Stimulated activated naive CD4-positive, alpha-beta T cell treated with Interleukin-2 at 50 U/mL for 16 hours (primary cell): ENCODE data around the gene YPEL5.
A peak's percentile ranks its signal among the peaks of the same experiment; 100 is the strongest.
"Not testable (repeated sequence)": the region's sequence is repeated elsewhere in the genome, so short reads cannot be mapped to it uniquely, and the experiment has no call there.

ENCODE experiments used
- DNase-seq: peaks from one replicate; lab custom pipeline; 2025; lab: John Stamatoyannopoulos, UW

YPEL5 gene

DNA sequence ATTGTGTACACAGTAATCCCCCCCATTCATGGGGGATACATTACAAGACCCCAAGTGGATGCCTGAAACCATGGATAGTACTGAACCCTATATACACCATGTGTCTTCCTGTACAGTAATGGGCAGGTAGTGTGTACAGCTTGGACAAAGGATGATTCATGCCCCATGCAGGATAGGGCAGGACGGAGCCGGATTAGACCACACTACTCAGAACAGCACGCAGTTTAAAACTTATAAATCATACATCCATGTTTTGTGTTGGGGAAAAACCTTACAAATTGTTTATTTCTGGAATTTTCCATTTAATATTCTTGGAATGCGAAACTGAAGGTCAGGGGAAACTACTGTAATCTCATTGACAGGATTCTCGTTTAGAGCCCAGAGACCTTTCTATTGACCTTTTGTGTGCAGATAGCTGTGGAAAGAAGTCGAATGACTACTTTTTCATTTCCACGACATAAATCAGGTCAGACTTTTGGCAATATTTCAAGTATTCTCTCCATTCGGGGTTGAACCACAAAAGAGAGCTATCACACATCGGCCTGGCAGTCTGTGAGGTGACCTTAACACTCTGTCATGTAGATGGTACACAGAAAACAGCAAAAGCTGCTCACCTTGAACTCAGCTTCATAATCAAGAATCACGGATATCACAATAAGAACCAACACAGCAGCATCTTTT is 9.9 kb upstream of the YPEL5 start:
- no peak for DNase-seq

GRCh38 chr2:30139131-30139870 is 7.5 kb upstream of the YPEL5 start:
- DNase-seq: peak; percentile 5

DNA sequence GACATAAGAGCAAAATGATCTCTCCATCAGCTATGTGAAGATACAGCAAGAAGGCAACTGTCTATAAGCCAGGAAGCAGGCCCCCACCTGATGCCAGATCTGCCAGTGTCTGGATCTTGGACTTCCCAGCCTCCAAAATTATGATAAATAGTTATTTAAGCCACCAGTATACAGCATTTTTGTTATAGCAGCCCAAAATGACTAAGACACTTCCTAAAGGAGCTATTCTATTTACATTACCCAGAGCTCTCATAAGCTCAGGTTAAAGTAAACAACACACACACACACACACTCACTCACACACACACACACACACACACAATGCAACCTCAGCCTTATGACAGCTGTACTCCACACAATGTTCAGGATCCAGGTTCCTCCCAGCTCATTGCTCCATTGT is 5.7 kb upstream of the YPEL5 start:
- no peak for DNase-seq

GRCh38 chr2:30144260-30144659 is 2.5 kb upstream of the YPEL5 start:
- DNase-seq: no peak

GRCh38 chr2:30144951-30145350 is 1.9 kb upstream of the YPEL5 start:
- not testable (repeated sequence) for DNase-seq

DNA sequence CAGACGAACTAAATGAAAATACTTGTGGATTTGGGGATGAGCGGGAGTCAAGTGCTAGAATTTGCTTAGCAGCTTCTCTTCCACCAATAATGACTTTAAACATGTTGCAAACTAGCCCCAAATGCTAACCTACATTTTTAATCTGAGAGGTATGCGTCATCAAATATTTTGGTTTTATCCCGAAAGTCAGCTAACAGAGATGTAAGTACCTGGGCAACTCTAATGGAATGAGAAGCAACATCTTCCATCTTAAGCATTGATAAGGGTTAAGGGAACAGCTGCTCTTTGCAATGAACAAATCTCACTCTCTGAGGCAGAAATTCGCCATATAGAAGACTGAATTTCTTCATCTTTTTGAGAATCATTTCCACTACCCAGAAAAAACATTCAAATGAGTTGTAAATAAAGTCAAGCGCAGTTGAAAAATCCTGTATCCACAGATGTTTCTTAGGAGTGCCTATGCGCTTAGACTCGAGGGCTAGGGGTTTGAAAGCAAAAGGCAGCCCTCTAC is 926 bp upstream of the YPEL5 start:
- DNase-seq: no peak

DNA sequence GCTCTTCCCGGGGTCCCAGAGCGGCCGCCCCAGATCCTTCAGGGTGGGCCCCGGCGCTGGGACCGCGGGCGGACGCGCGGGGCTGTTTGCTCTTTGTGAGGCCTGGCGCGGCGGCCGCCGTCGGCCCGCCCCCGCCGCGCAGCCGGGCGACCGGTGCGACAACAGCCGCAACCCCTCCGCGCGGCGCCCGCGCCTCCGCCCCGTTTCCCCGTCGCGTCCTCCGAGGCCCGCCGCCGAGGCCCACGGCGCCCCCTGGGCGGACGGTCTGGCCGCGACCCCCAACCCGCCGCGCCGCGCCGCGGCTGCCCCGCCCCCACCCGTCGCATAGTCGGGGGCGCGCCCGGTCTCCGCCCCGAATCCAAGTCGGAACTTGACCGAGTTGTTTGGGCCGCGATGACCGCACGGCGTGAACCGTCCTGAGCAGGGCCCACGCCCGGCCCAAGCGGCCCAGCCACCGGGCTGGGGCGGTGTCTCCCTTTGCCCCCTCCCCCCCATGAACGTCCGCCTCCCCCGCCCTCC is 448 bp downstream of the YPEL5 start:
- DNase-seq: no peak

DNA sequence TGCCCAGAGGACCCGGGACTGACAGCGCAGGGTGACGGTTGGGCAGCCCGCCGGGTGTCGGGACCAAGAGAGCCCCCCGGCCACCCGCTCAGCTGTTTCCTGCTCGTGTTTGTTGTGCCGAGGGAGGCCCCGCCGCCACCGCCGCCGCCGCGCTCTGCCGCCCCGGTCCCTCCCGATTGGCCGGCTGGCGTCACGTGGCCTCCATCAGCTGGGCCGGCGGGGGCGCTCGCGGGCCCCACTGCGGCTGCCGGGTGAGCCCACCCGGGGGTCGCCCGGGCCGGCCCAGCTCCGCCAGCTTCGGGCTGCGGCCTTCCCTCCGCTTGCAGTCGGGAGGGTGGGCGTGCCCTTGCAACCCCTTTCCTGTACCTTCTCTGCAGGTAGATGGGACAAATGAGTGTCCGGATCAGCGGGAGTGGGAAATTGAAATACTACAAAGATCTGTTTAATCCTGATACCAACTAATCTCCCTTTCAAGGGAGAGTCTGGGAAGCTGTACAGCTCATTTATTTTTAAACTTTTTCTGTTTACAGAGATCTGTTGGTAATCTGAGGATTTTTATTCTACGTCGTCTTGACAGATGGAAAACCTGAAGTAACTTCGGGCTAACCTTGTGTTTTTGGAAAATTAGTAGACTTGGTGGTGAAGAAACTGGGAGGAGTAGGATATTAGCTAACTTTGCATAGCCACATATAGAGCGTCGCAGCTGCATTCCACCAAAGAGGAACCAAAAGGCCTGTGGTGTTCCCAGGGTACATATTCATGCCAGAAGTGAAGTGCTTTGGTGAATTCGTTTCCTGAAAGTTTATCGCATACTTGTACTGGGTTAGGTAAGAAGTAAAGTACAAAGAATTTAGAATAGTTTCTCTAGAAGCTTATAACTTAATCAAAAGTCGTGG is 1.2 kb downstream of the YPEL5 start:
- peak; percentile 69 for DNase-seq

DNA sequence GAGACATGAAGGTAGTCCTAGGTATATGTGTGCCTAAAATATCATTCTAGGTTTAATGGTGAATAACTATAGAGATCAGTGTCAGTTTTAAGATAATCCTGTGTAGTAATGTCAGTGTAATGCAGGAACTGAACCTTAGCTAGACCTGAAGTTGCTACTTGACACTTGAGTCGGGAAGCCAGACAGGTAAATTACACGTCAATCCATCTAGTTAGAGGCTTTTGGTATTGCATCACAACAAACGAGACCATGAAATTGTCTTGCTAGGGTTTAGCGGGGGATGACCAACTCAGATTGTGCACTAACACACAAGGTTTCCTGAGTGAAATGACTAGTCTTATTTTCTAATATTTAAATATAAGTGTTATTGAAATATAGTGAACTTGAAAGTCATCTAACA is 2.0 kb downstream of the YPEL5 start:
- no peak for DNase-seq

GRCh38 chr2:30149513-30149912 is 2.7 kb downstream of the YPEL5 start:
- peak; percentile 4 for DNase-seq

- no peak for DNase-seq
Observed at GRCh38 chr2:30149976-30150375, 3.2 kb downstream of the YPEL5 start.

DNA sequence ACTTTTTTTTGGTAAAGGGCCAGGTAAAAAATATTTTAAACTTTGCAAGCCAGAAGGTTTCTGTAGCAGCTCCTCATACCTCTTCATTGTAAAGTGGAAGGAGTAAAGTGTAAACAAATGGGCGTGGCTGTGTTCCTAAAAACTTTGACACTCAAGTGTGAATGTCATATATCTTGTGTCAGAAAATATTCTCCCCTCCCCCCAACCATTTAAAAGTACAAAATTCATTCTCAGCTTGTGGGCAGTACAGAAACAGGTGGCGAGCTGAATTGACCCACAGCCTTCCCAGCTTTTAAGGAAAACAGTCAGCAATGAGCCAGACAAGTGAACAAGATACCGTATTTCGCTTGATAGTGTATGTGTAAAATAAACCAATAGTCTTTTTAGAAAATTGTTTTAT is 4.0 kb downstream of the YPEL5 start:
- DNase-seq: no peak

- DNase-seq: no peak
Observed at GRCh38 chr2:30152385-30152784, 5.6 kb downstream of the YPEL5 start.

GRCh38 chr2:30155202-30155601 is 8.4 kb downstream of the YPEL5 start:
- DNase-seq: no peak

- DNase-seq: no peak
Observed at GRCh38 chr2:30155889-30156658, 9.3 kb downstream of the YPEL5 start.

- DNase-seq: no peak
Observed at GRCh38 chr2:30157616-30158015, 10.8 kb downstream of the YPEL5 start.

DNA sequence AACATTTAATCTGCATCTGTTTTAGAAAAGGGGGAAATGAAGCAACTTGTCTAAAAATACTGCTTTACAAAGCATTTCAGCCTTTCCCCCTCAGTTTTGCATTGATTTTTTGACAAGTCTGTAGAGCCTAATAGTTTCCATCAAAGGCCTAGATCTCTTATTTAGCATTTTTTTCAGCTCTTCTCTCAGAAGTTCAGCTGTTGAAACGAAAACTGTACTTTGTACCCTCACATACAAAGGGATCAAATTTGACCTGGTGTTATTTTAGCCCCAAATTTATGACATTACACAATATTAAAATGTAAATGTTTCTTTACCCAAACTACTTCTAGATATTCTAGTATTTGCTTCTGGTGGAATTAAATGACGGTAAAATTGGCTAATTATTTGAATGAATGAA is 13.0 kb downstream of the YPEL5 start:
- DNase-seq: no peak

DNA sequence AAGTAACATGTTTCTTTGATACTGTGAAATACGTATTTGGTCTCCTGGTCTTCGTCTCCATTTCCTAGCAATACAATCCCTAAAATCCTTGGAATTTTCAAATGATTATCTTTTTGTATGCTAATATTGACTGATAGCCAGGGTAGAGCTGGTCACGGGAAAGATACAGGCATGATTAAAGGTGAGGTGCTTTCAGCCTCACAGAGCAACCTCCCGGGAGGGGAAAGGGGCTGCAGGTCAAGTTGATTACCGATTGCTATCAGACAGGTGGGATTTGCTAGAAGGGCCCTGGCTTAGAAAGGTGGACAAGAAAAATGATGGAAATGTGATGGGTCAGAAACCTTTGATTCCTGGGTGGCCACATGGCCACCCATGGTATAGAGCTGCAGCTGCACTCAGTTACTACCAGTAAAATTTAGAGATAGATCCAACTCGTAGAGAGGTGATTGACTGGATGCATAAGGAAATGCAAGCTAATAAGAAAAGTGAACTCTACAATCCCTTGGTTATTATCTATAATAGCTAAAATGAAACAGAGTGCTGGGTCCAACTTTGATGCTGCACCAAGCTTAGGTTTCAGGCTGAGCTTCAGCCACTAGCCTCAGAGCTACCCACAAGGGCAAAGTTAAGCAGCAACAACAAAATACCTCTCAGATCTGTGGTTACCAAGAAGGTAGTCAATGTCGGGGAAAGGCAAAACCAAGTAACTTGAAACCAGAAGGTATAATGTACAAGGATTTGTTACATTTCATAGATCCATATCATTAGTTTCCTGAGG is 15.3 kb downstream of the YPEL5 start:
- no peak for DNase-seq

DNA sequence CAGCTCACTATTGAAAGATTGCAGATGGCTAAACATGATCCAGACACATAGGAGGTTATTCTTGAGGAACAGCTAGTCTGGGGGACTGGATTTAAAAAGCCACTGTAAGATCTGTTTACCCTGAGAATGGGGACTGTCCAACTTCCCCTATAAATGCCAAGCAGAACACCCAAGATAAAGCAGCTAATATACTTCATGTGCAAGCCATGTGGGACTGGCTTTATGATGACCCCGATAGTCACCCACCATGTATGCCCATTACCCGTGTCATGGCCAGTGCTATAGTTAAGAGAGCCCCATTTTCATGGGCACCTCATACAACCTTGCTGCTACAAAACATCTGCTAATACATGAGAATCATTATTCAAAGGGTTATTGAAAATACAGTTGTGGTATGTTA is 16.0 kb downstream of the YPEL5 start:
- DNase-seq: no peak

DNA sequence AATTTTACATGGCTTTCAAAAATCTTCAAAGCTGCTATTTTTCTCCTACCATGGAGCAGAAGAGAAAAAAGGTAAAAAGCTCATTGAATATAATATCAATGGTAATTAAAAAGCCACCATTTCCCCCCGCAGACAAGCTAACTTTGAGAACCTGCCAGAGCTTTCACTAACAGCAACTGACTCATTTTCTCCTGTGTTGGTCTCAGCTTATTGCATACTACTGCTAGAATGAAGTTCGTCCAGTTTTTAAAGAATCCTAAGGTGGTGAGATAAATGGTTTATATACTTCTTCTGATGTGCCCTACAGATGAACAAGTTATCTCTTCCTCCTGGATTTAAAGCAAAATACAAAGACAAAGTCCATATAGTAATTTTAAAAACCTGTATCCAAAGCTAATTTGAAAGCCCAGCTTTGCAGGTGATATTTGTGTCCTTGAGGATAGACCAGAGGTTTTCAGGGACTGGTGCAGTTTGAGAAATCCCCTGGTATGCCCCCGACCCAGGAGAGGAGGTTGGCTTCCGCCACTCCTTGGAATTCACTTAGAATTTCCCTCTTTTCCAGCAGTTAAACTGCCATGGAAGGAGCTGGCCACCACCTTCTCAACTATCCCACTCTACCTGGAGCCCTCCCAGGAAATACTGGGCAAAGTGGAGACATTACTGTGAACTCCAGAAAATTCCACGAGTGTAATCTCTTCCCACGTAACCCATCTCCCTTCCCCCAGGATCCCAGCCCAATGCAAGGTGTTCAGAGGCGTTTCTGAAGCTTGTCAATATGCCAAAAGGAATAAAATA is 17.5 kb downstream of the YPEL5 start:
- no peak for DNase-seq
